Right renal pelvis (tissue), 4 donors: ENCODE data around the gene OR2G3. TPM values are rescaled to one million over a fixed set of nuclear protein-coding genes. Genes with fewer than 3 reads are reported as not detected.

Source experiments
- DNase-seq, 4 donors: peaks; one replicate each; pipeline ENCODE4 v3.0.0-alpha.2; 2013; ENCODE audit warnings: low read depth in 4 of 4, low spot score in 3 of 4, missing footprints in 1 of 4
- polyA plus RNA-seq, 4 donors: library from polyadenylated mRNA; unstranded; fragments of 120-200 nt; gene quantifications; one replicate each; pipeline ENCODE4 v1.2.1, GENCODE V29; 2013; ENCODE audit not compliant: insufficient read length in 4 of 4

The OR2G3 gene
- polyA plus RNA-seq: not detected

DNA sequence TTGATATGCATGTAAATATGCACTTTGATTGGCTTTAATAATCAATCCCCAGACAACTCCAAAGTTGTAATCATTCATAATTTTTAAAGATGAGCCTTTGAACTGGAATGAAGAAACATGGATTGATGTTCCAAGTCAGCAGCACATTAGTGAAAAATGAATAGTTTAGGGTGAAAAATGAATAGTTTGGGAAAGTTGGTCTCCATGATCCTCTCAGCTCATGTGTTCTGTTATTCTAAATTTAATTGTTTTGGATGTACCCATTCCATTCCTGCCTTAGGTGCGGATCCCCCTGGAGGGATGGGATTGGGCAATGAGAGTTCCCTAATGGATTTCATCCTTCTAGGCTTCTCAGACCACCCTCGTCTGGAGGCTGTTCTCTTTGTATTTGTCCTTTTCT, at the start of gene OR2G3:
Gene OR2G3 (plus strand): TSS at position 301 of the 400 bp plus-strand sequence. CDS start 0 bp downstream, at position 301.
- no peak for DNase-seq

- no peak for DNase-seq
These were observed 47.3 kb upstream of the OR2G3 start for GRCh38 chr1:247557926-247558674.

DNA sequence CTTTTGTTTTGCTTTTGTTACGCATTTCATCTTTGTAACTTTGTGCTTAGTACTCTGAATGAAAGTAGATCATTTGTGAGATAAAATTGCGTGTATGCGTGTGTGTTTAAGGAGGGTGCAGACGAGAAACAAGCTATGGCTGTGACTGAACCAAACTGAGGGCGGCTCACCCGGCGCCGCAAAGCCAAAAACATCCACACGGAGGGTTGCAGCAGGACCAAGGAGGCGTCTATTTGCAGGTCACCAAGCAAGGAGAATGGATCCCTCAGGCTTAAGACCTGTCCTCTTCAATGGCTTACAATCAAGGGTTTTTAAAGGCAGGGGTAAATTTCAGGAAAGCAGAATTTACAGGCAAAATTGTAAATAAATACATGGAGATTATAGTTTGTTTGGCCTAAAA, 43.7 kb upstream of the OR2G3 start:
- DNase-seq: no peak

GRCh38 chr1:247562198-247562597, 43.2 kb upstream of the OR2G3 start:
- DNase-seq: no peak

GRCh38 chr1:247574236-247574635, 31.1 kb upstream of the OR2G3 start:
- no peak for DNase-seq

DNA sequence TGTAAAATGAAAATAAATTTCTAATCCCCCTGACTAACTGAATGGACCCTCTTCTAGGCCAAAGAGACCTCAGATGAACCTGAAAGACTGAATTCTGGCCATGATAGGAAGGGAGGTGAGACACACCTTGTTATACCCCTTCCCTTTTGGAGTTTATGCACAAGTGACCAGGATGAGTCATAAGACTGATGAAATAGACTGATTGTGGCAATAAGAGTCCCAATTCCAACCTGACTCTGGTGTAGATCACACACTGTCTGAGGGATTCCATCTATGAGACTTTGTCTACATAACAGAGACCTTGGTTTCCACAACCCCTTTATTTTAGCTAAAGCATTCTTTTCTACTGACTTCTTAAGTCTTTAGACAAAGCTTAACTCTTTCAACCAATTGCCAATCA, 30.7 kb upstream of the OR2G3 start:
- no peak for DNase-seq

GRCh38 chr1:247576514-247576913, 28.9 kb upstream of the OR2G3 start:
- peak in 2 of 4 donors; percentile 1 to 5 for DNase-seq

- DNase-seq: no peak
These were observed 26.4 kb upstream of the OR2G3 start for GRCh38 chr1:247578946-247579460.

- DNase-seq: no peak
These were observed 17.3 kb upstream of the OR2G3 start, which contains the start of gene OR2G2 for GRCh38 chr1:247588060-247588459. TSS of gene OR2G2 (plus strand) at chr1:247588360. CDS start at chr1:247588360, 0 bp downstream.

GRCh38 chr1:247613405-247613804, 8.0 kb downstream of the OR2G3 start:
- no peak for DNase-seq

DNA sequence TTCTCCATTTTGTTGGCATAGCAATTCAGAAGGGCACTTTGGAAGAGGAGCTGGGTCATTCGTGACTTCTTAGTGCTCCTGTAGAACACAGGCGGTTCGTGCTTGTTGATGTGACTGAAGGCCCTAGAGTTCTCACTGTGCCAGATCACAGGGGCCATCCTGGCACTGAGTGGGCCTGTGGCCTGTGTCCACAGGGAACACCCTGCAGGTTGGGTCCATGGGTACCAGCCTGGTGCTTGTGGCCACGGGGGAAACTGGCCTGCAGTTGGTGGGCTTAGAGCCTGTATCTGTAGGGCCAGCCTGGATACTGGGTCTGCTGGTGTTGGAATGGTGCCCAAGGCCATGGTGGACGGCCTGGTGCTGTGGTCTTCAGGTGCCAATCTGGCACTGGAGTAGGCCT, 9.2 kb downstream of the OR2G3 start:
- no peak for DNase-seq

DNA sequence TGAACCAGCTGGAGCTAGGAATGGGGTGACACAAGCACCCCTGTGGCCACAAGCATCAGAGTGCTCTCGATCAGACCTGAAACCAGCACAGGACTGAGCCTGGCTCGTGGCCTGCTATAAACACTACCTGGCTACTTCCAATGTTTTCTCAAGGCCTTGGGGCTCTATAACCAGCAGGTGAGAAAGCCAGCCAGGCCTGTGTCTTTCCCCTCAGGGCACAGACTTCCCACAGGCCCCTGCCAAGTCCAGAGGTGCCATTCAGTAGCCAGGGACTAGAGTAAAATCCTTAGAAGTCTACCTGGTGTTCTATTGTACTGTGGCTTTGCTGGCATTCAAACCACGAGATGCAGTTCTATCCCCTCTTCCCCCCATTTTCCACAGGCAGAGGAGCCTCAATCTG, 22.6 kb downstream of the OR2G3 start:
- DNase-seq: no peak

- no peak for DNase-seq
These were observed 32.6 kb downstream of the OR2G3 start for GRCh38 chr1:247638011-247638410.

DNA sequence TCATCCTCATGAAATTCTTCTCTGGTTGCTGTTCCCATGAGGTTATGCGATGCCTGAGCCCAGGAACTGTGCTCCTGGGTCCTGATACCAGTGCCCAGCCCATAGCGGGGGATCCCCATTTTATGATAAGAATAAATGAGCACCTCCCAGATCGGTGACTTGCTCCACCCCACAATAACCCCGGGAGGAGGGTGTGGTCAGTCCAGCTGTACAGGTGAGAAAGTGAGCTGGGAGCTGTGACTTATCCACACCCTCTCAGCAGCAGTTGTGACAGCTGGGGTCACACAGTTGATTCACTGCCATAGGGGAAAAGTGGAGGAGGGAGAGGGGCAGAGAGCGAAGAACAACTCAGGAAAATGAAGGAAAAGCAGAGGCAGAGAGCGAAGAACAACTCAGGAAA, 33.4 kb downstream of the OR2G3 start:
- no peak for DNase-seq

DNA sequence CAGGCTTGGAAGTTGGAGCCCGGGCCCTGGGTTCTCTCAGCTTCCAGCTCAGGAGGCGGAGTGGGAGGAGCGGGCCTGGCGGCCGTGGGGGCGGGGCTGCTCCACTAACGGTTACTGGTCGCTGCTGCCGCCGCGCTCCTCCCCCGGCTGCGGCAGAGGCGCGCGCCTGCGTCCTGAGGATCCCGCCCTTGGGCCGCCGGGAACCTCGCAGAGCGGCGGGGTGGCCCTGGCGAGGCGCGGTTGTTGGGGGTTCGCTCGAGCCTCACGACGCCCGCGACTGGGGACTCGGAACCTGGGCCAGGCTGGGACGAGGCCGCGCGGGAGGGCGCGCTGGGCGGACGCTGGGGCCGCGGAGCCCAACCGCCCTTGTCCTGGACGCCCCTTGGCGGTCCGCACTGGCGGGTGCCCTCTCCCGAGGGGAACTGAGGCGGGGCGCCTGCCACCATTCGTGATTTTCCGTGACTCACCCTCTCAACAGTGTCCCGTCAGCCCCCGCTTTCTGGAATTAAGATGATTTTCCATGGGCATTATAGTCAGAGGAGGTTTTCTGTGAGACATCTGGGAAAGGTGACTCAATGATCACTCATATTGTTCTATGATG, 34.1 kb downstream of the OR2G3 start:
- DNase-seq: peak in 3 of 4 donors; percentile 20 to 47 (median 23)

GRCh38 chr1:247642742-247643141, 37.4 kb downstream of the OR2G3 start:
- no peak for DNase-seq

GRCh38 chr1:247646867-247647266, 41.5 kb downstream of the OR2G3 start:
- DNase-seq: no peak

DNA sequence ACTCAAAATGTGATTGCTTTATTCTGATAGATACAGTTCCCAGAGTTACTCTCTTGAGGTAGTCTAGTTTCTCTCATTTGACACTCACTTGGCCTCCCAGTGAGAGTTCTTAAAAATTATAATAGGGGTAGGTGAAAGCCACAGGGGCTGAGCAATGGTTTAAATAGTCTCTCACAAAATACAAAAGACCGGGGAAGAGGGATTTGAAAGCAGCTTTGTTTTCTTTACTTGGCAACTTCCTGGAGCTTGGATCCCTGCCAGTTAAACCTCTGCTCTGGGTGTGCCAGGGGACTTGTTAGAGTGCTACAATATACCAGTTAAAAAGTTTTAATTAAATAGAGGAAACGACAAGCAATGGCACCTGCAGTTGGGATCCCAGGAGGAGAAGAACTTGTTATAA, 42.5 kb downstream of the OR2G3 start:
- DNase-seq: no peak

DNA sequence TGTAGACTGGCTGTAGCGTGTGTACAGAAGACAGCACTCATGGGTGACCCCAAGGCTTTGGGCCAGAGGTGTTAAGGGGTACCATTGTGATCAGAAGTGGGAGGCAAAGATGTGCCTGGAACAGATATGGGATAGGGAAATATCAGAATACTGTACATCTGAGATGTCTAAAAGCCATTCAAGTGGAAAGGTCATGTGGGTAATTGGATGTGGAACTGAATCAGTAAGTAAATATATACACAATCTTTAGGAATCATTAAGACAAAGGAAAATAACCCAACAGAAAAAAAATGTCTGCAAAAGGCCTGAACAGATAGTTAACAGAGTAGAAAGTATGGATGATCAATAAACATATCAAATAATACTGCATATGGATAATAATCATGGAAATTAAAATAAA, 47.7 kb downstream of the OR2G3 start:
- DNase-seq: no peak
